MM.1S (cell line): ENCODE results near the gene GBA2.

Experiments used
- DNase-seq: peaks from one replicate; pipeline ENCODE4 v3.0.0-alpha.2; 2015
- H2AFZ ChIP-seq: fragments of 300-600 bp; sonication (generic); 2 replicates; pipeline ENCODE4 v1.6.0; 2016; ENCODE audit warnings: antibody characterized with exemption, low read length
- H3F3A ChIP-seq: fragments of 300-600 bp; sonication (generic); 2 replicates; pipeline ENCODE4 v1.6.1; 2016; ENCODE audit warnings: mild to moderate bottlenecking, antibody characterized with exemption, low read length, moderate library complexity, mixed read lengths; ENCODE audit not compliant: insufficient read depth
- H3K27ac ChIP-seq: fragments of 300-600 bp; sonication (generic); 2 replicates; pipeline ENCODE4 v1.5.1; 2016; ENCODE audit warnings: mild to moderate bottlenecking, low read length
- H3K27me3 ChIP-seq: fragments of 300-600 bp; sonication (generic); replicated peaks from 2 replicates; pipeline ENCODE4 v1.6.0; 2016; ENCODE audit warnings: low read length; ENCODE audit not compliant: insufficient read depth
- H3K36me3 ChIP-seq: fragments of 300-600 bp; sonication (generic); replicated peaks from 2 replicates; pipeline ENCODE4 v1.6.1; 2016; ENCODE audit warnings: mild to moderate bottlenecking, low read length, mixed read lengths; ENCODE audit not compliant: insufficient read depth
- H3K4me1 ChIP-seq: fragments of 300-600 bp; sonication (generic); 2 replicates; pipeline ENCODE4 v1.6.1; 2016; ENCODE audit warnings: low read length, mixed read lengths
- H3K4me2 ChIP-seq: fragments of 300-600 bp; sonication (generic); 2 replicates; pipeline ENCODE4 v1.6.0; 2016; ENCODE audit warnings: low read depth, low read length
- H3K4me3 ChIP-seq: fragments of 300-600 bp; sonication (generic); 2 replicates; pipeline ENCODE4 v1.5.1; 2016; ENCODE audit warnings: low read length, mixed read lengths
- H3K79me2 ChIP-seq: fragments of 300-600 bp; sonication (generic); 2 replicates; pipeline ENCODE4 v1.6.1; 2016; ENCODE audit warnings: mixed run types, low read length, mixed read lengths
- H3K9ac ChIP-seq: fragments of 300-600 bp; sonication (generic); 2 replicates; pipeline ENCODE4 v1.6.1; 2016; ENCODE audit warnings: low read length, mixed read lengths
- H3K9me2 ChIP-seq: fragments of 300-600 bp; sonication (generic); replicated peaks from 2 replicates; pipeline ENCODE4 v1.6.1; 2016; ENCODE audit warnings: mild to moderate bottlenecking, low read length, mixed read lengths; ENCODE audit not compliant: insufficient read depth
- H3K9me3 ChIP-seq: fragments of 300-600 bp; sonication (generic); replicated peaks from 2 replicates; pipeline ENCODE4 v1.6.1; 2016; ENCODE audit warnings: mild to moderate bottlenecking, low read length, mixed read lengths; ENCODE audit not compliant: insufficient read depth
- H4K20me1 ChIP-seq: fragments of 300-600 bp; sonication (generic); 2 replicates; pipeline ENCODE4 v1.6.1; 2016; ENCODE audit warnings: mild to moderate bottlenecking, low read length, moderate library complexity, mixed read lengths; ENCODE audit not compliant: insufficient read depth
- EZH2 ChIP-seq: fragments of 300-600 bp; sonication (generic); optimal IDR thresholded peaks from 2 replicates; pipeline ENCODE3; 2017; ENCODE audit warnings: low read depth, mild to moderate bottlenecking, antibody characterized with exemption, low read length, mixed read lengths
- EZH2phosphoT487 ChIP-seq: fragments of 300-600 bp; sonication (generic); IDR thresholded peaks from 2 replicates; pipeline ENCODE4 v1.6.1; 2018; ENCODE audit warnings: antibody characterized with exemption, low read length
- TF ChIP-seq, protein P1 (sequence below): fragments of 300-600 bp; sonication (generic); IDR thresholded peaks from 2 replicates; pipeline ENCODE4 v1.5.1; 2016; ENCODE audit warnings: antibody characterized with exemption, low read length, mixed read lengths

Gene GBA2

DNA sequence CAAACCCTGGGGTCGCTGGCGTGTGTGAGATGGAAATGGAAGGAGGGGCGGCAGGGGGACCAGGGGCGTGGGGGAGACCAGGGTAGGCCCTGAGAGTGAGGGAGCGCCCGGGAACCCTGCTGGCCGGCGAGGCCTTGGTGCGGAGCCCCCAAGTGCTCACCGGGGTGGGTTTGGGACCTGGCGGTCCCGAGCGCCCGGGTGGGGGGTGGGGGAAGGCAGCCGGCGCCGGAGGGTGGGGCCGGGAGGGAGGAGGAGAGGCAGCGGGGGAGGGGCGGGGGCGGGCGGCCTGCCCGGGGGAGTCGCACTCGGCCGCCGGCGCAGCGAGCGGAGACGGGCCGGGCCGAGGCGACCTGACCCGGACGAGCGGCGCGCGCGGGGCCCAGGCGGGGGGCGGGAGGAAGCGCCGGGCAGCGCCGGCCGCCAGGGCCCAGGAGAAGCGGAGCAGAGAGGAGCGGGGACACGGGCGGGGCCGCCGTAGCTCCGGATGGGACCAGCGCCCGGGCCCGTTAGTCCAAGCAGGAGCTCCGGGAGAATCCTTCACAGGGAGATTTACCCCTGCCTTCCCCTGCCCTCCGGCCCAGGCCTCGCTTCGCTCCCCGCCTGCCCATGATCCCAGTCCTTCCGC lies 42.4 kb upstream of the GBA2 start, which contains the start of gene NPR2:
Gene NPR2, plus strand, starts transcription at position 295 of the 625 bp plus-strand sequence. CDS start 818 bp downstream, outside the sequence.
- no peaks in the 10 kb centered on the region for H3K36me3 ChIP-seq
- H3K9me3 ChIP-seq, result no peaks in the 10 kb centered on the region
- no peak within 1 kb of the TSS for H3K4me2 ChIP-seq
- peaks cover 2% of the 10 kb centered on the region; the same call in 1 of the 2 replicates for H3K27me3 ChIP-seq
- H3F3A ChIP-seq, result peaks cover 12% of the 10 kb centered on the region
- no peak within 1 kb of the TSS for H2AFZ ChIP-seq
- no peaks in the 10 kb centered on the region for H3K9me2 ChIP-seq
- no peak for TF ChIP-seq EZH2phosphoT487
- TF ChIP-seq EZH2, result no peak
- TF ChIP-seq, protein P1, sequence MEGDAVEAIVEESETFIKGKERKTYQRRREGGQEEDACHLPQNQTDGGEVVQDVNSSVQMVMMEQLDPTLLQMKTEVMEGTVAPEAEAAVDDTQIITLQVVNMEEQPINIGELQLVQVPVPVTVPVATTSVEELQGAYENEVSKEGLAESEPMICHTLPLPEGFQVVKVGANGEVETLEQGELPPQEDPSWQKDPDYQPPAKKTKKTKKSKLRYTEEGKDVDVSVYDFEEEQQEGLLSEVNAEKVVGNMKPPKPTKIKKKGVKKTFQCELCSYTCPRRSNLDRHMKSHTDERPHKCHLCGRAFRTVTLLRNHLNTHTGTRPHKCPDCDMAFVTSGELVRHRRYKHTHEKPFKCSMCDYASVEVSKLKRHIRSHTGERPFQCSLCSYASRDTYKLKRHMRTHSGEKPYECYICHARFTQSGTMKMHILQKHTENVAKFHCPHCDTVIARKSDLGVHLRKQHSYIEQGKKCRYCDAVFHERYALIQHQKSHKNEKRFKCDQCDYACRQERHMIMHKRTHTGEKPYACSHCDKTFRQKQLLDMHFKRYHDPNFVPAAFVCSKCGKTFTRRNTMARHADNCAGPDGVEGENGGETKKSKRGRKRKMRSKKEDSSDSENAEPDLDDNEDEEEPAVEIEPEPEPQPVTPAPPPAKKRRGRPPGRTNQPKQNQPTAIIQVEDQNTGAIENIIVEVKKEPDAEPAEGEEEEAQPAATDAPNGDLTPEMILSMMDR, result no peak
- DNase-seq, result no peak
- no peaks in the 10 kb centered on the region for H4K20me1 ChIP-seq
- no peak within 1 kb of the TSS for H3K27ac ChIP-seq
- peaks cover 11% of the 10 kb centered on the region for H3K4me1 ChIP-seq
- H3K9ac ChIP-seq, result no peak within 1 kb of the TSS
- no peaks in the 10 kb centered on the region for H3K79me2 ChIP-seq
- H3K4me3 ChIP-seq, result no peak within 1 kb of the TSS

DNA sequence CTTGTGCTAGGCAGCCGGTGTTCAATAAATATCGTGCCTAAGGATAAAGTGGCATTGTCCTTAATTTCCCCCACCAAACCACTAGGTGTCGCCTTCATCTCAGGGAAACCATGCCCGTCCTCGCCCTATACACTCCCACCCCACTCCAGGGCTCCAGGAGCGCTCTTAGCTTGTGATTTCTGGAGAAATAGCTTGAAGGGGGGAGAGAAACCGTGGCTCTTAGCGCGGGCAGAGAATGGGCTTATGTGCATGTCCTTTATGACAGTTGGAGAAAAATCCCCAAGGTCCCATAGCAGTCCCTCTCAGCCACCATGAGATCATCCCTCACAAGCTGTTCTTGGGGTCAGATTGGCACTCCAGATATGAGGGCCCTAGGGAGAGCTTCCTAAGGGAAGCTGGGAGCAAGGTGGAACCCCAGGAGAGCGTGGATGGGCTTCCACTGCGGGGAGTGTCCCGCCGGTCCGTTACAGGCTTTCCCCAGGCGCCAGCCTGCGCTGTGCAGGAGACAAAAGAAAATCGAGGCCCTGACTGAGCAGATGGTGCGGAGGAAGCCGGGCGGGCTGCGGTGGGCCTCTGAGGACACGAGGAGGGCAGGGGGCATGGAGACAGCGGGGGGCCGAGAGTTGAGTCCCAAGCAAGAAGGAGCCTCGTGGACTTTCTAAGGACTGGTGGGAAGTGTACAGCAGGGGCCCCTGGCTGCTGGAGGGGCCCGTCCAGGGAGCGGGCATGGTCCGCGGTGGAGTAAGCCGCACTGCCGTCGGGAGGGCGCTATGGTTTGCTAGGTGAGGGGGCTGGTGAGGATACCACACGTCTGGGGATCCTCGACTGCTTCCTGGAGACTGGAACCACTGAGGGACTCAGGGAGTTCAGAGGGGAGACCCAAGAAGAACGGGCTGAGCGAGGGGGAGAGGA lies 41.6 kb upstream of the GBA2 start:
- Histone ChIP-seq H3F3A (peaks cover 12% of the 10 kb centered on the region), H3K36me3 (no peaks in the 10 kb centered on the region), H3K4me2 (peak overlapping the region; percentile 27; the same call in 1 of the 2 replicates), H3K9me3 (no peaks in the 10 kb centered on the region), H3K9ac (no peak overlapping the region), H3K79me2 (no peaks in the 10 kb centered on the region), H2AFZ (no peak overlapping the region), H3K9me2 (no peaks in the 10 kb centered on the region), H4K20me1 (no peaks in the 10 kb centered on the region), H3K27me3 (no peaks in the 10 kb centered on the region), H3K4me3 (no peak overlapping the region), H3K27ac (no peak overlapping the region), H3K4me1 (peaks cover 11% of the 10 kb centered on the region)
- TF ChIP-seq, protein P1, result peak; percentile 85
- TF ChIP-seq EZH2phosphoT487 (no peak), EZH2 (no peak)
- peak; percentile 66 for DNase-seq

DNA sequence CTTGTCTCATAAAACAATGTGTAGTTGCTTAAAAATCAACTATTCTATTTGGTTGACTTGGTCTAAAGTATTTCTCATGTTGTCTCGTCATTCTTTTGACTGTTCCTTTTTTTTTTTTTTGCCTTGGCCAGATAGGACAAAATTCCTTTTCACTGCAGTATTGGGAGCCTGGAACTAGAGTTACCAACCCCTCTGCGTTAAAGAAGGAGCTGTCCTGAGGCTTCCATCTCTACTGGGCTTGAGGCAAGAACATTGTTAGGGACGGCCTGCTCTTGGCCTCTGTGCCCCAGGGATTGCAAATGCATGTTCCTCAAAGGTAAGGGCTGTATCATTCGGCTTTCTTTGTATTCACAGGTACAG lies 41.0 kb upstream of the GBA2 start:
- Histone ChIP-seq H4K20me1 (no peaks in the 10 kb centered on the region), H3K4me1 (peaks cover 13% of the 10 kb centered on the region), H3K4me3 (no peak overlapping the region), H3K27me3 (no peaks in the 10 kb centered on the region), H3K36me3 (no peaks in the 10 kb centered on the region), H3K9ac (no peak overlapping the region), H3K9me2 (no peaks in the 10 kb centered on the region), H3K27ac (peak overlapping the region; percentile 33; the same call in 1 of the 2 replicates), H3F3A (peaks cover 12% of the 10 kb centered on the region), H3K9me3 (no peaks in the 10 kb centered on the region), H3K79me2 (no peaks in the 10 kb centered on the region), H2AFZ (no peak overlapping the region), H3K4me2 (peak overlapping the region; percentile 27; the same call in 1 of the 2 replicates)
- TF ChIP-seq, protein P1, result no peak
- TF ChIP-seq EZH2 (no peak), EZH2phosphoT487 (no peak)
- no peak for DNase-seq
